C4-2B (cell line): ENCODE measurements around the gene TMPRSS6.

ENCODE experiments used
- H3K27ac ChIP-seq: fragments of 450-650 bp; 2 replicates; pipeline ENCODE4 v1.5.1; 2017
- CTCF ChIP-seq: fragments of 450-650 bp; conservative IDR thresholded peaks from 2 replicates; pipeline ENCODE4 v1.5.1; 2017; ENCODE audit warnings: mild to moderate bottlenecking
- ZFX ChIP-seq: fragments of 450-650 bp; IDR thresholded peaks from 2 replicates; pipeline ENCODE4 v1.6.1; 2017

The TMPRSS6 gene

GRCh38 chr22:37103151-37103550 is 6.4 kb downstream of the TMPRSS6 start:
- H3K27ac ChIP-seq, result no peak overlapping the region
- TF ChIP-seq ZFX (no peak), CTCF (no peak)

- H3K27ac ChIP-seq, result no peak overlapping the region
- TF ChIP-seq CTCF (no peak), ZFX (no peak)
These were observed 8.0 kb downstream of the TMPRSS6 start for GRCh38 chr22:37101311-37102066.

- TF ChIP-seq ZFX (no peak), CTCF (no peak)
- no peak overlapping the region for H3K27ac ChIP-seq
These were observed 8.9 kb downstream of the TMPRSS6 start for GRCh38 chr22:37100589-37101127.

GRCh38 chr22:37098976-37099591 is 10.4 kb downstream of the TMPRSS6 start:
- TF ChIP-seq ZFX (no peak), CTCF (no peak)
- H3K27ac ChIP-seq, result no peak overlapping the region

- TF ChIP-seq CTCF, result no peak
- TF ChIP-seq ZFX, result no peak
- H3K27ac ChIP-seq, result no peak overlapping the region
These were observed 12.2 kb downstream of the TMPRSS6 start for GRCh38 chr22:37097346-37097745.

- TF ChIP-seq ZFX (no peak), CTCF (no peak)
- H3K27ac ChIP-seq, result no peak overlapping the region
These were observed 14.4 kb downstream of the TMPRSS6 start for GRCh38 chr22:37095113-37095512.

GRCh38 chr22:37094239-37094638 is 15.3 kb downstream of the TMPRSS6 start:
- TF ChIP-seq ZFX, result no peak
- TF ChIP-seq CTCF, result no peak
- no peak overlapping the region for H3K27ac ChIP-seq
